ENCODE data around the gene HS3ST6. TPM values are rescaled to one million over a fixed set of nuclear protein-coding genes. Genes with fewer than 3 reads are reported as not detected.
"Not testable (repeated sequence)": the region's sequence is repeated elsewhere in the genome, so short reads cannot be mapped to it uniquely, and the experiment has no call there.

HS3ST6 gene
- total RNA-seq, 1 donor from 2014 or later: not detected

- DNase-seq (ENCODE audit: low spot score): no peak
Observed at GRCh38 chr16:1877804-1878203, 40.4 kb downstream of the HS3ST6 start.

GRCh38 chr16:1877089-1877488 lies 41.1 kb downstream of the HS3ST6 start:
- DNase-seq (ENCODE audit: low spot score): no peak

- DNase-seq (ENCODE audit: low spot score): no peak
Observed at GRCh38 chr16:1876468-1876867, 41.7 kb downstream of the HS3ST6 start.

GRCh38 chr16:1876066-1876465 lies 42.1 kb downstream of the HS3ST6 start:
- DNase-seq (ENCODE audit: low spot score): not testable (repeated sequence)

GRCh38 chr16:1874854-1875253 lies 43.4 kb downstream of the HS3ST6 start:
- DNase-seq (ENCODE audit: low spot score): no peak

- DNase-seq (ENCODE audit: low spot score): no peak
Observed at GRCh38 chr16:1871974-1872635, 46.1 kb downstream of the HS3ST6 start, which contains the start of gene MEIOB. Gene MEIOB, minus strand, starts transcription at chr16:1872164. Its CDS starts 3,989 bp downstream, at chr16:1868175.

- no peak for DNase-seq (ENCODE audit: low spot score)
Observed at GRCh38 chr16:1870365-1871082, 47.7 kb downstream of the HS3ST6 start.

- DNase-seq (ENCODE audit: low spot score): no peak
Observed at GRCh38 chr16:1865902-1866690, 52.1 kb downstream of the HS3ST6 start.

GRCh38 chr16:1863681-1864460 lies 54.3 kb downstream of the HS3ST6 start:
- DNase-seq (ENCODE audit: low spot score): peak; percentile 33

GRCh38 chr16:1862394-1862793 lies 55.8 kb downstream of the HS3ST6 start:
- DNase-seq (ENCODE audit: low spot score): no peak

- DNase-seq (ENCODE audit: low spot score): no peak
Observed at GRCh38 chr16:1861730-1862129, 56.5 kb downstream of the HS3ST6 start.

Other genes with a start within 250 kb of the HS3ST6 start
- gene JPT2, start 240.1 kb downstream of the HS3ST6 start, total RNA-seq (ENCODE audit: insufficient read depth, low replicate concordance): 37.8 TPM
- 60.2 TPM for gene MAPK8IP3, start 212.2 kb downstream of the HS3ST6 start, total RNA-seq (ENCODE audit: insufficient read depth, low replicate concordance)
- 33.0 TPM for gene NME3, start 146.9 kb downstream of the HS3ST6 start, total RNA-seq (ENCODE audit: insufficient read depth, low replicate concordance)
- gene EME2, start 145.6 kb downstream of the HS3ST6 start, total RNA-seq (ENCODE audit: insufficient read depth, low replicate concordance): 7.2 TPM
- gene MRPS34, start 145.3 kb downstream of the HS3ST6 start, total RNA-seq (ENCODE audit: insufficient read depth, low replicate concordance): 26.5 TPM
- 37.6 TPM for gene SPSB3, start 135.8 kb downstream of the HS3ST6 start, total RNA-seq (ENCODE audit: insufficient read depth, low replicate concordance)
- 73.7 TPM for gene NUBP2, start 135.5 kb downstream of the HS3ST6 start, total RNA-seq (ENCODE audit: insufficient read depth, low replicate concordance)
- gene IGFALS, start 124.7 kb downstream of the HS3ST6 start, total RNA-seq (ENCODE audit: insufficient read depth, low replicate concordance): 0.96 TPM
- 34.4 TPM for gene HAGH, start 91.6 kb downstream of the HS3ST6 start, total RNA-seq (ENCODE audit: insufficient read depth, low replicate concordance)
- gene FAHD1, start 91.2 kb downstream of the HS3ST6 start, total RNA-seq (ENCODE audit: insufficient read depth, low replicate concordance): 36.1 TPM
- gene MEIOB, start 46.3 kb downstream of the HS3ST6 start, total RNA-seq (ENCODE audit: insufficient read depth, low replicate concordance): not detected
- 2.2 TPM for gene MSRB1, start 24.8 kb upstream of the HS3ST6 start, total RNA-seq (ENCODE audit: insufficient read depth, low replicate concordance)
- gene RPL3L, start 36.3 kb upstream of the HS3ST6 start, total RNA-seq (ENCODE audit: insufficient read depth, low replicate concordance): not detected
- 111 TPM for gene NDUFB10, start 41.1 kb upstream of the HS3ST6 start, total RNA-seq (ENCODE audit: insufficient read depth, low replicate concordance)
- 1,669 TPM for gene RPS2, start 46.4 kb upstream of the HS3ST6 start, total RNA-seq (ENCODE audit: insufficient read depth, low replicate concordance)
- gene RNF151, start 48.4 kb upstream of the HS3ST6 start, total RNA-seq (ENCODE audit: insufficient read depth, low replicate concordance): not detected
- 10.4 TPM for gene TBL3, start 53.6 kb upstream of the HS3ST6 start, total RNA-seq (ENCODE audit: insufficient read depth, low replicate concordance)
- not detected for gene NOXO1, start 63.1 kb upstream of the HS3ST6 start, total RNA-seq (ENCODE audit: insufficient read depth, low replicate concordance)
- 12.0 TPM for gene GFER, start 65.8 kb upstream of the HS3ST6 start, total RNA-seq (ENCODE audit: insufficient read depth, low replicate concordance)
- 2.4 TPM for gene SYNGR3, start 71.6 kb upstream of the HS3ST6 start, total RNA-seq (ENCODE audit: insufficient read depth, low replicate concordance)
- gene ZNF598, start 91.4 kb upstream of the HS3ST6 start, total RNA-seq (ENCODE audit: insufficient read depth, low replicate concordance): 4.8 TPM
- not detected for gene NPW, start 101.4 kb upstream of the HS3ST6 start, total RNA-seq (ENCODE audit: insufficient read depth, low replicate concordance)
- 30.3 TPM for gene NHERF2, start 108.5 kb upstream of the HS3ST6 start, total RNA-seq (ENCODE audit: insufficient read depth, low replicate concordance)
- 10.4 TPM for gene NTHL1, start 129.4 kb upstream of the HS3ST6 start, total RNA-seq (ENCODE audit: insufficient read depth, low replicate concordance)
- gene TSC2, start 129.6 kb upstream of the HS3ST6 start, total RNA-seq (ENCODE audit: insufficient read depth, low replicate concordance): 50.1 TPM
- 99.9 TPM for gene PKD1, start 217.5 kb upstream of the HS3ST6 start, total RNA-seq (ENCODE audit: insufficient read depth, low replicate concordance)
- gene RAB26, start 230.2 kb upstream of the HS3ST6 start, total RNA-seq (ENCODE audit: insufficient read depth, low replicate concordance): 0.48 TPM
- 22.9 TPM for gene TRAF7, start 237.4 kb upstream of the HS3ST6 start, total RNA-seq (ENCODE audit: insufficient read depth, low replicate concordance)